HepG2 (cell line): Measurements from ENCODE around the gene TFG. TPM values are rescaled to one million over a fixed set of nuclear protein-coding genes. Genes with fewer than 3 reads are reported as not detected.
A peak's percentile ranks its signal among the peaks of the same experiment; 100 is the strongest.

Source experiments
- HNF4G ChIP-seq, 2 experiments: sonication (generic) in 1 of 2; formaldehyde crosslinking in 1 of 2; IDR thresholded peaks; 2 replicates each; pipeline versions ENCODE4 v1.4.0 to v1.6.1; 2011 to 2020; ENCODE audit warnings: borderline replicate concordance in 2 of 2, low read depth in 2 of 2, mild to moderate bottlenecking in 2 of 2, low read length in 1 of 2, missing genetic modification reagents in 1 of 2, moderate library complexity in 1 of 2
- LCORL ChIP-seq, 2 experiments: fragments of 450-650 bp in 1 of 2; sonication (generic) in 1 of 2; formaldehyde crosslinking in 1 of 2; IDR thresholded peaks; 2 replicates each; pipeline versions ENCODE4 v1.5.0 to v1.6.1; 2017 to 2020; ENCODE audit warnings: antibody characterized with exemption in 1 of 2, missing genetic modification reagents in 1 of 2
- MLLT10 ChIP-seq: sonication (generic); formaldehyde crosslinking; IDR thresholded peaks from 2 replicates; pipeline ENCODE4 v1.4.0; 2020; ENCODE audit warnings: missing genetic modification reagents
- TEAD3 ChIP-seq: optimal IDR thresholded peaks from 2 replicates; pipeline ENCODE3; 2016; ENCODE audit warnings: borderline replicate concordance
- ZBTB7B ChIP-seq: sonication (generic); formaldehyde crosslinking; IDR thresholded peaks from 2 replicates; pipeline ENCODE4 v1.4.0; 2020; ENCODE audit warnings: missing genetic modification reagents
- ZC3H4 ChIP-seq: sonication (generic); formaldehyde crosslinking; IDR thresholded peaks from 2 replicates; pipeline ENCODE4 v1.4.0; 2020; ENCODE audit warnings: missing genetic modification reagents, borderline replicate concordance
- ZNF577 ChIP-seq: sonication (generic); formaldehyde crosslinking; IDR thresholded peaks from 2 replicates; pipeline ENCODE4 v1.4.0; 2020; ENCODE audit warnings: mild to moderate bottlenecking, low read depth, missing genetic modification reagents, borderline replicate concordance
- polyA plus RNA-seq, 8 experiments: library from polyadenylated mRNA; depleted of rRNA in 3 of 8; stranded (reverse) in 7 of 8; unstranded in 1 of 8; fragments of >200 nt; fragmentation: Illumina TruSeq in 4 of 8; extraction: Trizol in 4 of 8; gene quantifications; 2 replicates each; pipeline versions ENCODE4 v1.2.1 to v1.2.3, GENCODE V29; 2011 to 2016; ENCODE audit warnings: low read depth in 4 of 8, missing spikeins in 1 of 8, mixed read lengths in 1 of 8; ENCODE audit not compliant: insufficient read depth in 1 of 8
- total RNA-seq, 5 experiments: library from RNA; depleted of rRNA; stranded (reverse); fragments of >200 nt; fragmentation: Illumina TruSeq; extraction: Trizol; gene quantifications; 2 replicates each; pipeline ENCODE4 v1.2.3, GENCODE V29; 2016; ENCODE audit warnings: low read depth in 1 of 5
- TF ChIP-seq, protein P1 (sequence below), 2 experiments: sonication (generic) in 1 of 2; formaldehyde crosslinking in 1 of 2; IDR thresholded peaks; 2 replicates each; pipeline versions ENCODE4 v1.6.1 to v1.9.0; 2014 to 2022; ENCODE audit warnings: antibody characterized with exemption in 1 of 2, borderline replicate concordance in 1 of 2, inconsistent platforms in 1 of 2, low read depth in 1 of 2, missing genetic modification reagents in 1 of 2
- TF ChIP-seq, protein P2 (sequence below): sonication (generic); formaldehyde crosslinking; IDR thresholded peaks from 2 replicates; pipeline ENCODE4 v1.4.0; 2020; ENCODE audit warnings: mild to moderate bottlenecking, missing genetic modification reagents, borderline replicate concordance
- TF ChIP-seq, protein P3 (sequence below): sonication (generic); formaldehyde crosslinking; IDR thresholded peaks from 2 replicates; pipeline ENCODE4 v1.4.0; 2020; ENCODE audit warnings: mild to moderate bottlenecking, missing genetic modification reagents
- TF ChIP-seq, protein P4 (sequence below): sonication (generic); formaldehyde crosslinking; IDR thresholded peaks from 2 replicates; pipeline ENCODE4 v1.5.0; 2020; ENCODE audit warnings: missing genetic modification reagents
- TF ChIP-seq, protein P5 (sequence below): sonication (generic); formaldehyde crosslinking; IDR thresholded peaks from 2 replicates; pipeline ENCODE4 v1.8.0; 2022; ENCODE audit warnings: mild to moderate bottlenecking, missing genetic modification reagents

The TFG gene
- total and polyA plus RNA-seq, 2 of the 13 experiments (the other 11 are each of a cell fraction or from before 2014, with no cell fraction given), result 53.6 to 71.7 TPM

DNA sequence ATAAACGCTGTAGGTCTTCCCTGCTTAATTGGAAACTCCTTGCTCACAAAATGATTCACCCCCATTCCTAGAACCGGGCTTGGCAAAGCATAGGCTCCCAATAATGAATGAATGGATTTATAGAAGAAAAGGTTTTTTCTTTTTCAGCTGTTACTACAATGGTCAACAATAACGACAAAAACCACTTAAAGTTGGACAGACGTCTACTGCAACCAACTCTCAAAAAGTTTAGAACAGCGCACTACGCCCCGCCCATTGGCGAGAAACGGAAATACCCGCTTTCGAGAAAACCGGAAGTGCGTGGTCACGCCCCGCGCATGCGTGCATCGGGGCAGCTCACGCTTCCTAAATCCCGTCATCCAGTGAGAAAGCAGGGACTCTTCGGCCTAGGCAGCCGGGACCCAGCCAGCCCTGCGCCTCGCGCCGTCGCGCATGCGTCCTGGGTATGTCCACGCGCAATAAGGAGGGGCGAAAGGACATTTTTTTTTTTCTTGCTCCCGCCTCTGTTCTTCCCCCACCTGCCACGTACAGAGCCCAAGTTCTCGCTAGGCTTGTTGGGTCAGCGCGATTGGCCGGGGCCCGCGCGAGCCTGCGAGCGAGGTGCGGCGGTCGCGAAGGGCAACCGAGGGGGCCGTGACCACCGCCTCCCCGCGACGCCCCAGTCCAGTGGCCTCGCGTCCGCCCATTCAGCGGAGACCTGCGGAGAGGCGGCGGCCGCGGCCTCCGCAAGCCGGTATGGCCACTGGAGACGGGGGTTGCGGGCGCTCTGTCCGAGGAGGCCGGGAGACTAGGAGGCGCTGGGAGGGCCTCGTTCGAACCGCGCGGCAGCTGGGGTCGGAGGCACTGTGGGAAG is at the start of gene TFG (continued):
- TF ChIP-seq, protein P1, sequence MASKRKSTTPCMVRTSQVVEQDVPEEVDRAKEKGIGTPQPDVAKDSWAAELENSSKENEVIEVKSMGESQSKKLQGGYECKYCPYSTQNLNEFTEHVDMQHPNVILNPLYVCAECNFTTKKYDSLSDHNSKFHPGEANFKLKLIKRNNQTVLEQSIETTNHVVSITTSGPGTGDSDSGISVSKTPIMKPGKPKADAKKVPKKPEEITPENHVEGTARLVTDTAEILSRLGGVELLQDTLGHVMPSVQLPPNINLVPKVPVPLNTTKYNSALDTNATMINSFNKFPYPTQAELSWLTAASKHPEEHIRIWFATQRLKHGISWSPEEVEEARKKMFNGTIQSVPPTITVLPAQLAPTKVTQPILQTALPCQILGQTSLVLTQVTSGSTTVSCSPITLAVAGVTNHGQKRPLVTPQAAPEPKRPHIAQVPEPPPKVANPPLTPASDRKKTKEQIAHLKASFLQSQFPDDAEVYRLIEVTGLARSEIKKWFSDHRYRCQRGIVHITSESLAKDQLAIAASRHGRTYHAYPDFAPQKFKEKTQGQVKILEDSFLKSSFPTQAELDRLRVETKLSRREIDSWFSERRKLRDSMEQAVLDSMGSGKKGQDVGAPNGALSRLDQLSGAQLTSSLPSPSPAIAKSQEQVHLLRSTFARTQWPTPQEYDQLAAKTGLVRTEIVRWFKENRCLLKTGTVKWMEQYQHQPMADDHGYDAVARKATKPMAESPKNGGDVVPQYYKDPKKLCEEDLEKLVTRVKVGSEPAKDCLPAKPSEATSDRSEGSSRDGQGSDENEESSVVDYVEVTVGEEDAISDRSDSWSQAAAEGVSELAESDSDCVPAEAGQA (IDR thresholded peaks at IDR 0.05; ENCODE audit: low read depth), result peak; percentile 22; the same call in 1 of the 2 replicates
- TF ChIP-seq, protein P1 (CRISPR knock-in tag; IDR thresholded peaks at IDR 0.05; ENCODE audit: borderline replicate concordance), result no peak
- peak; percentile 94 for TF ChIP-seq LCORL (IDR thresholded peaks at IDR 0.05)
- peak; percentile 39 for TF ChIP-seq LCORL (CRISPR knock-in tag; IDR thresholded peaks at IDR 0.05)
- TF ChIP-seq ZC3H4 (CRISPR knock-in tag), result no peak
- peak; percentile 2; the same call in 1 of the 2 replicates for TF ChIP-seq HNF4G (IDR thresholded peaks at IDR 0.05; ENCODE audit: borderline replicate concordance, low read depth, low read length)
- TF ChIP-seq HNF4G (CRISPR knock-in tag; IDR thresholded peaks at IDR 0.05; ENCODE audit: borderline replicate concordance, low read depth), result no peak
- TF ChIP-seq, protein P2, sequence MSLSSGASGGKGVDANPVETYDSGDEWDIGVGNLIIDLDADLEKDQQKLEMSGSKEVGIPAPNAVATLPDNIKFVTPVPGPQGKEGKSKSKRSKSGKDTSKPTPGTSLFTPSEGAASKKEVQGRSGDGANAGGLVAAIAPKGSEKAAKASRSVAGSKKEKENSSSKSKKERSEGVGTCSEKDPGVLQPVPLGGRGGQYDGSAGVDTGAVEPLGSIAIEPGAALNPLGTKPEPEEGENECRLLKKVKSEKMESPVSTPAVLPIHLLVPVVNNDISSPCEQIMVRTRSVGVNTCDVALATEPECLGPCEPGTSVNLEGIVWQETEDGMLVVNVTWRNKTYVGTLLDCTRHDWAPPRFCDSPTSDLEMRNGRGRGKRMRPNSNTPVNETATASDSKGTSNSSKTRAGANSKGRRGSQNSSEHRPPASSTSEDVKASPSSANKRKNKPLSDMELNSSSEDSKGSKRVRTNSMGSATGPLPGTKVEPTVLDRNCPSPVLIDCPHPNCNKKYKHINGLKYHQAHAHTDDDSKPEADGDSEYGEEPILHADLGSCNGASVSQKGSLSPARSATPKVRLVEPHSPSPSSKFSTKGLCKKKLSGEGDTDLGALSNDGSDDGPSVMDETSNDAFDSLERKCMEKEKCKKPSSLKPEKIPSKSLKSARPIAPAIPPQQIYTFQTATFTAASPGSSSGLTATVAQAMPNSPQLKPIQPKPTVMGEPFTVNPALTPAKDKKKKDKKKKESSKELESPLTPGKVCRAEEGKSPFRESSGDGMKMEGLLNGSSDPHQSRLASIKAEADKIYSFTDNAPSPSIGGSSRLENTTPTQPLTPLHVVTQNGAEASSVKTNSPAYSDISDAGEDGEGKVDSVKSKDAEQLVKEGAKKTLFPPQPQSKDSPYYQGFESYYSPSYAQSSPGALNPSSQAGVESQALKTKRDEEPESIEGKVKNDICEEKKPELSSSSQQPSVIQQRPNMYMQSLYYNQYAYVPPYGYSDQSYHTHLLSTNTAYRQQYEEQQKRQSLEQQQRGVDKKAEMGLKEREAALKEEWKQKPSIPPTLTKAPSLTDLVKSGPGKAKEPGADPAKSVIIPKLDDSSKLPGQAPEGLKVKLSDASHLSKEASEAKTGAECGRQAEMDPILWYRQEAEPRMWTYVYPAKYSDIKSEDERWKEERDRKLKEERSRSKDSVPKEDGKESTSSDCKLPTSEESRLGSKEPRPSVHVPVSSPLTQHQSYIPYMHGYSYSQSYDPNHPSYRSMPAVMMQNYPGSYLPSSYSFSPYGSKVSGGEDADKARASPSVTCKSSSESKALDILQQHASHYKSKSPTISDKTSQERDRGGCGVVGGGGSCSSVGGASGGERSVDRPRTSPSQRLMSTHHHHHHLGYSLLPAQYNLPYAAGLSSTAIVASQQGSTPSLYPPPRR, result no peak
- TF ChIP-seq, protein P3, sequence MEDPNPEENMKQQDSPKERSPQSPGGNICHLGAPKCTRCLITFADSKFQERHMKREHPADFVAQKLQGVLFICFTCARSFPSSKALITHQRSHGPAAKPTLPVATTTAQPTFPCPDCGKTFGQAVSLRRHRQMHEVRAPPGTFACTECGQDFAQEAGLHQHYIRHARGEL (CRISPR knock-in tag), result 0 out of 2 replicates have a peak, but pooled peaks have one; percentile 11
- TF ChIP-seq, protein P4, sequence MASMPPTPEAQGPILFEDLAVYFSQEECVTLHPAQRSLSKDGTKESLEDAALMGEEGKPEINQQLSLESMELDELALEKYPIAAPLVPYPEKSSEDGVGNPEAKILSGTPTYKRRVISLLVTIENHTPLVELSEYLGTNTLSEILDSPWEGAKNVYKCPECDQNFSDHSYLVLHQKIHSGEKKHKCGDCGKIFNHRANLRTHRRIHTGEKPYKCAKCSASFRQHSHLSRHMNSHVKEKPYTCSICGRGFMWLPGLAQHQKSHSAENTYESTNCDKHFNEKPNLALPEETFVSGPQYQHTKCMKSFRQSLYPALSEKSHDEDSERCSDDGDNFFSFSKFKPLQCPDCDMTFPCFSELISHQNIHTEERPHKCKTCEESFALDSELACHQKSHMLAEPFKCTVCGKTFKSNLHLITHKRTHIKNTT (CRISPR knock-in tag), result no peak
- no peak for TF ChIP-seq ZBTB7B (CRISPR knock-in tag)
- TF ChIP-seq TEAD3, result peak; percentile 67
- TF ChIP-seq, protein P5, sequence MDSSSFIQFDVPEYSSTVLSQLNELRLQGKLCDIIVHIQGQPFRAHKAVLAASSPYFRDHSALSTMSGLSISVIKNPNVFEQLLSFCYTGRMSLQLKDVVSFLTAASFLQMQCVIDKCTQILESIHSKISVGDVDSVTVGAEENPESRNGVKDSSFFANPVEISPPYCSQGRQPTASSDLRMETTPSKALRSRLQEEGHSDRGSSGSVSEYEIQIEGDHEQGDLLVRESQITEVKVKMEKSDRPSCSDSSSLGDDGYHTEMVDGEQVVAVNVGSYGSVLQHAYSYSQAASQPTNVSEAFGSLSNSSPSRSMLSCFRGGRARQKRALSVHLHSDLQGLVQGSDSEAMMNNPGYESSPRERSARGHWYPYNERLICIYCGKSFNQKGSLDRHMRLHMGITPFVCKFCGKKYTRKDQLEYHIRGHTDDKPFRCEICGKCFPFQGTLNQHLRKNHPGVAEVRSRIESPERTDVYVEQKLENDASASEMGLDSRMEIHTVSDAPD (CRISPR knock-in tag), result no peak
- TF ChIP-seq MLLT10 (CRISPR knock-in tag), result no peak
- TF ChIP-seq ZNF577, result no peak
